ENCODE measurements around the gene NECTIN2.

The NECTIN2 gene

GRCh38 chr19:44848812-44849447, 2.8 kb downstream of the NECTIN2 start:
- H3K27me3 ChIP-seq (ENCODE audit: control insufficient read depth, insufficient read depth, low read length), result no peaks in the 10 kb centered on the region
- peak overlapping the region; percentile 99 for H3K4me3 ChIP-seq (ENCODE audit: low read depth, low read length)
- H3K36me3 ChIP-seq (ENCODE audit: control insufficient read depth, insufficient read depth, low read length), result no peaks in the 10 kb centered on the region
- peak overlapping the region; percentile 97 for H3K27ac ChIP-seq
- no peak overlapping the region for H2AFZ ChIP-seq
- H3K79me2 ChIP-seq, result peaks cover 47% of the 10 kb centered on the region
- peak overlapping the region; percentile 99 for H3K4me2 ChIP-seq (ENCODE audit: low read length)
- no peaks in the 10 kb centered on the region for H3K9me3 ChIP-seq (ENCODE audit: control insufficient read depth, low read length)
- no peak overlapping the region for H3K9ac ChIP-seq
- peaks cover 21% of the 10 kb centered on the region for H3K4me1 ChIP-seq
- TF ChIP-seq, protein P1, sequence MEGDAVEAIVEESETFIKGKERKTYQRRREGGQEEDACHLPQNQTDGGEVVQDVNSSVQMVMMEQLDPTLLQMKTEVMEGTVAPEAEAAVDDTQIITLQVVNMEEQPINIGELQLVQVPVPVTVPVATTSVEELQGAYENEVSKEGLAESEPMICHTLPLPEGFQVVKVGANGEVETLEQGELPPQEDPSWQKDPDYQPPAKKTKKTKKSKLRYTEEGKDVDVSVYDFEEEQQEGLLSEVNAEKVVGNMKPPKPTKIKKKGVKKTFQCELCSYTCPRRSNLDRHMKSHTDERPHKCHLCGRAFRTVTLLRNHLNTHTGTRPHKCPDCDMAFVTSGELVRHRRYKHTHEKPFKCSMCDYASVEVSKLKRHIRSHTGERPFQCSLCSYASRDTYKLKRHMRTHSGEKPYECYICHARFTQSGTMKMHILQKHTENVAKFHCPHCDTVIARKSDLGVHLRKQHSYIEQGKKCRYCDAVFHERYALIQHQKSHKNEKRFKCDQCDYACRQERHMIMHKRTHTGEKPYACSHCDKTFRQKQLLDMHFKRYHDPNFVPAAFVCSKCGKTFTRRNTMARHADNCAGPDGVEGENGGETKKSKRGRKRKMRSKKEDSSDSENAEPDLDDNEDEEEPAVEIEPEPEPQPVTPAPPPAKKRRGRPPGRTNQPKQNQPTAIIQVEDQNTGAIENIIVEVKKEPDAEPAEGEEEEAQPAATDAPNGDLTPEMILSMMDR (IDR thresholded peaks at IDR 0.05), result no peak

DNA sequence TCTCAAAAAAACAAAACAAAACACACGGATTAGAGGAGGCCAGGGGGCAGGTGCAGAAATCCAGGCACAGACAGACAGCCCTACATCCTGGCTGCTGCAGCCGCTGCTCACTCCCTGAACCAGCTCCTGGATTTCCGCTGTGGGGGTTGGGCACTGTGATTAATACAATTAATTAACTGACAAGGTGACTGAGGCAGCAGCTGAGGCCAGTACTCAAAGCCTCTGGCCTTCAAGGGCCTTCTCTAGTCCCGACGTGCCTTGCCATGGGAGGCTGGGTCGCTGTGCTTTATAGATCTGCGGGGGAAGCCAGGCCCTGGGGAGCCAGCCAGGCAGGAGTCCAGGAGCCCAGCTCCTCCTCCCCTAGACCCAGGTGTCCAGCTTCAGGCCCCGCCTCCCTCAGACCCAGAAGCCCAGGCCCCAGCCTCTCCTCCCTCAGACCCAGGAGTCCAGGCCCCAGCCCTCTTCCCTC, 4.6 kb downstream of the NECTIN2 start:
- TF ChIP-seq, protein P1 (IDR thresholded peaks at IDR 0.05), result no peak
- no peaks in the 10 kb centered on the region for H3K9me3 ChIP-seq (ENCODE audit: control insufficient read depth, low read length)
- no peak overlapping the region for H3K4me3 ChIP-seq (ENCODE audit: low read depth, low read length)
- H3K4me1 ChIP-seq, result peaks cover 18% of the 10 kb centered on the region
- no peaks in the 10 kb centered on the region for H3K27me3 ChIP-seq (ENCODE audit: control insufficient read depth, insufficient read depth, low read length)
- no peaks in the 10 kb centered on the region for H3K36me3 ChIP-seq (ENCODE audit: control insufficient read depth, insufficient read depth, low read length)
- peak overlapping the region; percentile 1 for H3K4me2 ChIP-seq (ENCODE audit: low read length)
- peaks cover 56% of the 10 kb centered on the region for H3K79me2 ChIP-seq
- H2AFZ ChIP-seq, result no peak overlapping the region
- H3K27ac ChIP-seq, result peak overlapping the region; percentile 97
- H3K9ac ChIP-seq, result no peak overlapping the region

DNA sequence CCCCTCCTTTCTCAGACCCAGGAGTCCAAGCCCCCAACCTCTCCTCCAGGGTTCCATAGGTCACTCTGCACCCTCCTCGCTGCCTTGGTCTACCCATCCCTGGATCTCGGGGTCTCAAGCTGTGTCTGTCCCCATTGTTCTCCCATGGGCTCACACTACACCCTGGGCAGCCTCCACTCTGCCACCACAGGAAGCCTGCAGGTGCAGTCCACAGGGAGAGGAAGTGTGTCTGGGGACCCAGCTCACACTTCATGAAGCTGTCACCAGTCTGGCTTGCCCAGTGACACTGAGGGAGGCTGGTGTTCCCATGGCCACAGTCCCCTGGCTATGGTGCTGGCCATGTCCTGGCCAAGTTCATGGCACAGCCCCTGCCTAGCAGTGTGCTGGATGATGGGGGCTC, 5.3 kb downstream of the NECTIN2 start:
- no peak overlapping the region for H3K4me3 ChIP-seq (ENCODE audit: low read depth, low read length)
- no peak overlapping the region for H2AFZ ChIP-seq
- no peaks in the 10 kb centered on the region for H3K27me3 ChIP-seq (ENCODE audit: control insufficient read depth, insufficient read depth, low read length)
- H3K79me2 ChIP-seq, result peaks cover 61% of the 10 kb centered on the region
- no peaks in the 10 kb centered on the region for H3K9me3 ChIP-seq (ENCODE audit: control insufficient read depth, low read length)
- no peak overlapping the region for H3K9ac ChIP-seq
- TF ChIP-seq, protein P1 (IDR thresholded peaks at IDR 0.05), result no peak
- no peak overlapping the region for H3K4me2 ChIP-seq (ENCODE audit: low read length)
- no peaks in the 10 kb centered on the region for H3K36me3 ChIP-seq (ENCODE audit: control insufficient read depth, insufficient read depth, low read length)
- H3K4me1 ChIP-seq, result peaks cover 18% of the 10 kb centered on the region
- H3K27ac ChIP-seq, result no peak overlapping the region

DNA sequence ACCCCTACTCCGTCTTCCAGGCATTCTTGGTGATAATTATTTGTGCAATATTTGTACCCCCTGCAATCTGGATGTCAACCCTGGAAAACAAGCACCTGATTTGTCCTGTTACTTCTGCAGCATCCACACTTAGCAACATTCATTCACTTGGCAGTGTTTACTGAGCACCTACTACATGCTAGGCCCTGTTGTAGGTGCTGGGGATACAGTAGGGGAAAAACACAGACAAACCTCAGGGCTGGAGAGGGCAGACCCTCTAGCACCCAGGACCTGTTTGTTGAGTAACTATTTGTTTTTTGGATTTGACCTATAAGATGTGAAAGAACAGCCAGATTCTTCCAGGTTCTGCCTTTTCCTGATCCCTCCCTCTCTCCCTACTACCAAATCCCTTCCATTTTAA, 9.5 kb downstream of the NECTIN2 start:
- H3K4me3 ChIP-seq (ENCODE audit: low read depth, low read length), result no peak overlapping the region
- H3K4me1 ChIP-seq, result peaks cover 4% of the 10 kb centered on the region
- H2AFZ ChIP-seq, result no peak overlapping the region
- H3K27me3 ChIP-seq (ENCODE audit: control insufficient read depth, insufficient read depth, low read length), result no peaks in the 10 kb centered on the region
- H3K27ac ChIP-seq, result no peak overlapping the region
- no peak overlapping the region for H3K4me2 ChIP-seq (ENCODE audit: low read length)
- TF ChIP-seq, protein P1 (IDR thresholded peaks at IDR 0.05), result no peak
- H3K9me3 ChIP-seq (ENCODE audit: control insufficient read depth, low read length), result no peaks in the 10 kb centered on the region
- no peak overlapping the region for H3K9ac ChIP-seq
- H3K36me3 ChIP-seq (ENCODE audit: control insufficient read depth, insufficient read depth, low read length), result no peaks in the 10 kb centered on the region
- H3K79me2 ChIP-seq, result peaks cover 57% of the 10 kb centered on the region

Measured in parathyroid adenoma (tissue), 2 donors.